GM23248 (cell line): Measurements from ENCODE around the gene LAMA2.

Experiments used
- EZH2 ChIP-seq: fragments of 200-600 bp; sonication (generic); IDR thresholded peaks from 2 replicates; pipeline ENCODE4 v1.6.1; 2018; ENCODE audit warnings: antibody characterized with exemption, mild to moderate bottlenecking; ENCODE audit not compliant: insufficient read depth, poor library complexity, severe bottlenecking
- EZH2phosphoT487 ChIP-seq: fragments of 200-600 bp; sonication (generic); IDR thresholded peaks from 2 replicates; pipeline ENCODE4 v1.6.1; 2018; ENCODE audit warnings: antibody characterized with exemption, moderate library complexity, mild to moderate bottlenecking, low read depth; ENCODE audit not compliant: insufficient read depth

- TF ChIP-seq EZH2 (no peak), EZH2phosphoT487 (no peak)
These were observed 38.3 kb upstream of the LAMA2 start for GRCh38 chr6:128844598-128844997.
